ENCODE results near the gene AOX1. TPM values are rescaled to one million over a fixed set of nuclear protein-coding genes. Genes with fewer than 3 reads are reported as not detected.

AOX1 gene
- total RNA-seq, 1 experiment from 2014 or later, result 3.5 TPM

DNA sequence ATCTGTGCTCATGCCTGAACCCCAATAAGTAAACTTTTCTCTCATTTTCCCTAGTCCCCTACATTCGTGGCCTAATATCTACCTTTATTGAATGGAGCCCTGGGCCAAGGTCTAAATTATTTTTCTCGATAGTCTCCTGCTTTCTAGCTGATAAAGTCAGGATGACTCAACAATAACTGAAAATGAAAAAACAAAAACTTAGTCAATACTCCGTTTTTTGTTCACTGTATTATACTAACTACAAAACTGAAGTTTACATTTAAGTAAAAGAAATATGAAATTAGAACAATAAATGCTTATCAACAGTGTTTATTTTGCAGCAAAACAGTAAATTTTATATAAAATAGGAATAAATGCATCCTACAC is 32.2 kb downstream of the AOX1 start:
- Mint-ChIP-seq H3K27ac (no peak overlapping the region), H3K4me1 (no peaks in the 10 kb centered on the region), H3K4me3 (no peak overlapping the region), H3K36me3 (ENCODE audit: insufficient read depth in 1 of 3, low read depth in 3 of 3) (no peaks in the 10 kb centered on the region), H3K27me3 (ENCODE audit: low read depth) (no peaks in the 10 kb centered on the region), H3K9me3 (no peaks in the 10 kb centered on the region)
- no peak overlapping the region for H3K4ac ChIP-seq (ENCODE audit: low read depth, low read length)
- no peak overlapping the region for H3K18ac ChIP-seq (ENCODE audit: insufficient read length, low read depth, low read length)
- H2AFZ ChIP-seq (ENCODE audit: low read length), result no peak overlapping the region
- H3K14ac ChIP-seq (ENCODE audit: insufficient read depth, low read length), result no peak overlapping the region
- no peak overlapping the region for H2BK15ac ChIP-seq (ENCODE audit: low read depth, low read length)
- TF ChIP-seq, protein P1, sequence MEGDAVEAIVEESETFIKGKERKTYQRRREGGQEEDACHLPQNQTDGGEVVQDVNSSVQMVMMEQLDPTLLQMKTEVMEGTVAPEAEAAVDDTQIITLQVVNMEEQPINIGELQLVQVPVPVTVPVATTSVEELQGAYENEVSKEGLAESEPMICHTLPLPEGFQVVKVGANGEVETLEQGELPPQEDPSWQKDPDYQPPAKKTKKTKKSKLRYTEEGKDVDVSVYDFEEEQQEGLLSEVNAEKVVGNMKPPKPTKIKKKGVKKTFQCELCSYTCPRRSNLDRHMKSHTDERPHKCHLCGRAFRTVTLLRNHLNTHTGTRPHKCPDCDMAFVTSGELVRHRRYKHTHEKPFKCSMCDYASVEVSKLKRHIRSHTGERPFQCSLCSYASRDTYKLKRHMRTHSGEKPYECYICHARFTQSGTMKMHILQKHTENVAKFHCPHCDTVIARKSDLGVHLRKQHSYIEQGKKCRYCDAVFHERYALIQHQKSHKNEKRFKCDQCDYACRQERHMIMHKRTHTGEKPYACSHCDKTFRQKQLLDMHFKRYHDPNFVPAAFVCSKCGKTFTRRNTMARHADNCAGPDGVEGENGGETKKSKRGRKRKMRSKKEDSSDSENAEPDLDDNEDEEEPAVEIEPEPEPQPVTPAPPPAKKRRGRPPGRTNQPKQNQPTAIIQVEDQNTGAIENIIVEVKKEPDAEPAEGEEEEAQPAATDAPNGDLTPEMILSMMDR (conservative IDR thresholded peaks at IDR 0.05), result no peak
- no peak overlapping the region for H2BK120ac ChIP-seq (ENCODE audit: low read depth, low read length, poor library complexity, severe bottlenecking)
- no peak overlapping the region for H3K27ac ChIP-seq (ENCODE audit: insufficient read length, low read depth, low read length)
- H4K91ac ChIP-seq (ENCODE audit: insufficient read length, low read depth, low read length), result no peak overlapping the region
- no peaks in the 10 kb centered on the region for H3K4me1 ChIP-seq (ENCODE audit: insufficient read depth, low read length)
- no peak overlapping the region for H3T11ph ChIP-seq (ENCODE audit: low read length)
- DNase-seq, result no peak
- H3K4me2 ChIP-seq (ENCODE audit: insufficient read depth, insufficient read length, low read length), result no peak overlapping the region
- H2BK12ac ChIP-seq (ENCODE audit: insufficient read length, low read depth, low read length), result no peak overlapping the region
- H3K9me3 ChIP-seq (ENCODE audit: control insufficient read depth, low read depth, low read length), result no peaks in the 10 kb centered on the region
- no peak overlapping the region for H3K23ac ChIP-seq (ENCODE audit: insufficient read length, low read depth, low read length)
- no CpG with 5 or more reads among the region's 3 CpGs for WGBS (ENCODE audit: extremely low coverage, insufficient read length, low lambda C conversion rate)
- no peak overlapping the region for H2BK20ac ChIP-seq (ENCODE audit: low read depth, low read length, poor library complexity, severe bottlenecking)
- H3K79me2 ChIP-seq (ENCODE audit: insufficient read depth, low read length), result no peaks in the 10 kb centered on the region
- H3K27me3 ChIP-seq (ENCODE audit: insufficient read depth, low read length), result no peaks in the 10 kb centered on the region
- H2AK5ac ChIP-seq (ENCODE audit: insufficient read length, low read length), result no peak overlapping the region
- no peaks in the 10 kb centered on the region for H4K20me1 ChIP-seq (ENCODE audit: control insufficient read depth, insufficient read depth, insufficient read length)
- no peak overlapping the region for H4K5ac ChIP-seq (ENCODE audit: insufficient read length, low read depth, low read length)
- H2BK5ac ChIP-seq (ENCODE audit: insufficient read length, low read length), result no peak overlapping the region
- H3K9ac ChIP-seq (ENCODE audit: extremely low read depth, insufficient read length, low read length), result no peak overlapping the region
- no peak overlapping the region for H4K8ac ChIP-seq (replicated peaks; ENCODE audit: insufficient read length, low read depth, low read length)
- H3K56ac ChIP-seq (ENCODE audit: insufficient read length, low read depth, low read length), result no peak overlapping the region
- H3K23me2 ChIP-seq (ENCODE audit: insufficient read length, low read depth, low read length, poor library complexity, severe bottlenecking), result no peaks in the 10 kb centered on the region
- no peaks in the 10 kb centered on the region for H3K79me1 ChIP-seq (ENCODE audit: insufficient read depth, low read depth, low read length, poor library complexity, severe bottlenecking)

Measured in H9 (cell line).